GM23338 (cell line): Measurements from ENCODE around the gene NCKAP5. TPM values are rescaled to one million over a fixed set of nuclear protein-coding genes. Genes with fewer than 3 reads are reported as not detected.

ENCODE experiments used
- ATAC-seq: fragments of 200-7000 bp; cut with Tn5 transposase; 3 replicates; pipeline ENCODE4 v1.9.1; 2020
- DNase-seq: peaks from one replicate; pipeline ENCODE4 v3.0.0-alpha.2; 2015; ENCODE audit warnings: low spot score
- H2AFZ ChIP-seq: fragments of 200-600 bp; sonication (generic); 2 replicates; pipeline ENCODE4 v1.8.0; 2016; ENCODE audit warnings: antibody characterized with exemption, mild to moderate bottlenecking, moderate library complexity
- H3F3A ChIP-seq: fragments of 200-600 bp; sonication (generic); replicated peaks from 2 replicates; pipeline ENCODE4 v1.8.0; 2017; ENCODE audit warnings: antibody characterized with exemption, mixed run types, low read depth
- H3K27ac ChIP-seq: fragments of 200-600 bp; sonication (generic); 2 replicates; pipeline ENCODE4 v1.6.1; 2016; ENCODE audit warnings: low read depth
- H3K27me3 ChIP-seq: fragments of 200-600 bp; sonication (generic); 2 replicates; pipeline ENCODE4 v1.8.0; 2016; ENCODE audit warnings: mild to moderate bottlenecking, mixed run types, moderate library complexity; ENCODE audit not compliant: insufficient read depth
- H3K36me3 ChIP-seq: fragments of 200-600 bp; sonication (generic); 2 replicates; pipeline ENCODE4 v1.8.0; 2016; ENCODE audit warnings: mild to moderate bottlenecking; ENCODE audit not compliant: insufficient read depth
- H3K4me1 ChIP-seq: fragments of 200-600 bp; sonication (generic); 2 replicates; pipeline ENCODE4 v1.8.0; 2016; ENCODE audit warnings: mild to moderate bottlenecking, moderate library complexity; ENCODE audit not compliant: insufficient read depth
- H3K4me2 ChIP-seq: fragments of 200-600 bp; sonication (generic); 2 replicates; pipeline ENCODE4 v1.7.1; 2017; ENCODE audit warnings: mixed run types
- H3K4me3 ChIP-seq: fragments of 200-600 bp; sonication (generic); 2 replicates; pipeline ENCODE4 v1.6.1; 2016; ENCODE audit warnings: mixed run types
- H3K79me2 ChIP-seq: fragments of 200-600 bp; sonication (generic); replicated peaks from 2 replicates; pipeline ENCODE4 v1.8.0; 2017; ENCODE audit warnings: mild to moderate bottlenecking; ENCODE audit not compliant: insufficient read depth
- H3K9me2 ChIP-seq: fragments of 200-600 bp; sonication (generic); 2 replicates; pipeline ENCODE4 v1.8.0; 2017; ENCODE audit not compliant: insufficient read depth
- H4K20me1 ChIP-seq: fragments of 200-600 bp; sonication (generic); replicated peaks from 2 replicates; pipeline ENCODE4 v1.8.0; 2017; ENCODE audit warnings: mild to moderate bottlenecking; ENCODE audit not compliant: insufficient read depth
- H3K27ac Mint-ChIP-seq: 2 replicates; pipeline ENCODE4 v1.8.0; 2020; ENCODE audit warnings: inconsistent platforms, mild to moderate bottlenecking, moderate library complexity, mixed read lengths
- H3K27me3 Mint-ChIP-seq: 3 replicates; pipeline ENCODE4 v1.8.0; 2022; ENCODE audit warnings: low read depth, mild to moderate bottlenecking, moderate library complexity, mixed read lengths, inconsistent platforms; ENCODE audit not compliant: insufficient read depth, poor library complexity
- H3K36me3 Mint-ChIP-seq: 3 replicates; pipeline ENCODE4 v1.8.0; 2021; ENCODE audit warnings: low read depth, mild to moderate bottlenecking, inconsistent platforms, moderate library complexity, mixed read lengths
- H3K4me1 Mint-ChIP-seq: 3 replicates; pipeline ENCODE4 v1.8.0; 2020; ENCODE audit warnings: mild to moderate bottlenecking, inconsistent platforms, mixed read lengths
- H3K4me3 Mint-ChIP-seq: 3 replicates; pipeline ENCODE4 v1.8.0; 2021; ENCODE audit warnings: moderate library complexity, mild to moderate bottlenecking, inconsistent platforms, mixed read lengths
- H3K9me3 Mint-ChIP-seq: 3 replicates; pipeline ENCODE4 v1.8.0; 2020; ENCODE audit warnings: moderate library complexity, mild to moderate bottlenecking, inconsistent platforms, mixed read lengths
- CREB1 ChIP-seq: fragments of 250-450 bp; sonication (Bioruptor Pico); IDR thresholded peaks from 2 replicates; pipeline ENCODE4 v1.5.0; 2020; ENCODE audit warnings: low read depth, mild to moderate bottlenecking, moderate library complexity
- CTCF ChIP-seq, 2 experiments: fragments of 200-600 bp in 1 of 2; sonication (generic) in 1 of 2; conservative IDR thresholded peaks; 2 replicates each; pipeline versions ENCODE4 v1.5.1 to v1.6.1; 2016 to 2017; ENCODE audit warnings: antibody characterized with exemption in 2 of 2, low read depth in 2 of 2, mild to moderate bottlenecking in 2 of 2, moderate library complexity in 1 of 2
- ETS1 ChIP-seq: IDR thresholded peaks from 2 replicates; pipeline ENCODE4 v1.6.1; 2016; ENCODE audit warnings: antibody characterized with exemption
- EZH2 ChIP-seq: fragments of 200-600 bp; sonication (generic); IDR thresholded peaks from one replicate; pipeline ENCODE4 v1.8.0; 2017; ENCODE audit warnings: antibody characterized with exemption, mild to moderate bottlenecking, low read depth; ENCODE audit not compliant: unreplicated experiment
- EZH2phosphoT487 ChIP-seq: fragments of 200-600 bp; sonication (generic); IDR thresholded peaks from one replicate; pipeline ENCODE4 v1.8.1; 2018; ENCODE audit warnings: antibody characterized with exemption; ENCODE audit not compliant: unreplicated experiment
- JUNB ChIP-seq: IDR thresholded peaks from one replicate; pipeline ENCODE4 v1.6.1; 2016; ENCODE audit warnings: antibody characterized with exemption; ENCODE audit not compliant: unreplicated experiment
- NANOG ChIP-seq: IDR thresholded peaks from 2 replicates; pipeline ENCODE4 v1.6.1; 2016; ENCODE audit warnings: antibody characterized with exemption, borderline replicate concordance
- POLR2AphosphoS5 ChIP-seq: IDR thresholded peaks from 2 replicates; pipeline ENCODE4 v1.6.1; 2016; ENCODE audit warnings: antibody characterized with exemption, low read depth
- REST ChIP-seq: IDR thresholded peaks from one replicate; pipeline ENCODE4 v1.6.1; 2018; ENCODE audit warnings: antibody characterized with exemption; ENCODE audit not compliant: unreplicated experiment
- STAT1 ChIP-seq: IDR thresholded peaks from one replicate; pipeline ENCODE4 v1.6.1; 2016; ENCODE audit warnings: antibody characterized with exemption; ENCODE audit not compliant: unreplicated experiment
- ZNF114 ChIP-seq: fragments of 250-450 bp; sonication (Bioruptor Pico); IDR thresholded peaks from 2 replicates; pipeline ENCODE4 v1.5.0; 2020; ENCODE audit warnings: mild to moderate bottlenecking, moderate library complexity
- ZNF331 ChIP-seq: fragments of 250-450 bp; sonication (Bioruptor Pico); IDR thresholded peaks from 2 replicates; pipeline ENCODE4 v1.5.0; 2020; ENCODE audit warnings: low read depth, mild to moderate bottlenecking, moderate library complexity
- ZNF462 ChIP-seq: fragments of 250-450 bp; sonication (Bioruptor Pico); IDR thresholded peaks from 2 replicates; pipeline ENCODE4 v1.5.0; 2020; ENCODE audit warnings: mild to moderate bottlenecking, moderate library complexity
- polyA plus RNA-seq: library from polyadenylated mRNA; unstranded; fragments of >200 nt; fragmentation: Nextera tagmentation; extraction: Ambion mirVana; gene quantifications from 2 replicates; pipeline ENCODE4 v1.2.1, GENCODE V29; 2016
- total RNA-seq: library from RNA; depleted of rRNA; stranded (reverse); fragments of >200 nt; shearing (Covaris generic); gene quantifications from 2 replicates; pipeline ENCODE4 v1.2.3, GENCODE V29; 2014

NCKAP5 gene
- total and polyA plus RNA-seq, 2 experiments from 2014 or later, result 0.34 to 0.73 TPM

GRCh38 chr2:133025004-133025403 lies 543.3 kb downstream of the NCKAP5 start:
- Histone ChIP-seq H3F3A (no peaks in the 10 kb centered on the region), H4K20me1 (no peaks in the 10 kb centered on the region), H3K36me3 (no peaks in the 10 kb centered on the region), H3K4me3 (no peak overlapping the region), H3K4me2 (no peak overlapping the region), H3K27ac (no peak overlapping the region), H3K27me3 (no peaks in the 10 kb centered on the region), H3K79me2 (no peaks in the 10 kb centered on the region), H2AFZ (no peak overlapping the region), H3K9me2 (peaks cover 4% of the 10 kb centered on the region; the same call in 1 of the 2 replicates), H3K4me1 (peaks cover 16% of the 10 kb centered on the region)
- no peaks in the 10 kb centered on the region for H3K27me3 Mint-ChIP-seq
- H3K27ac Mint-ChIP-seq, result no peak overlapping the region
- H3K4me3 Mint-ChIP-seq, result no peak overlapping the region
- H3K9me3 Mint-ChIP-seq, result no peaks in the 10 kb centered on the region
- ATAC-seq (no peak), DNase-seq (no peak)
- no peaks in the 10 kb centered on the region for H3K36me3 Mint-ChIP-seq
- H3K4me1 Mint-ChIP-seq, result peaks cover 17% of the 10 kb centered on the region
- TF ChIP-seq CTCF (conservative IDR thresholded peaks at IDR 0.05; ENCODE audit: low read depth in 2 of 2) (no peak), STAT1 (no peak), NANOG (no peak), ETS1 (no peak), ZNF331 (CRISPR knock-in tag) (no peak), ZNF462 (CRISPR knock-in tag) (no peak), POLR2AphosphoS5 (no peak), EZH2phosphoT487 (no peak), REST (no peak), JUNB (no peak), ZNF114 (CRISPR knock-in tag) (no peak), EZH2 (no peak), CREB1 (CRISPR knock-in tag) (no peak)
